Measurements from ENCODE around the gene S100A7A.

DNA sequence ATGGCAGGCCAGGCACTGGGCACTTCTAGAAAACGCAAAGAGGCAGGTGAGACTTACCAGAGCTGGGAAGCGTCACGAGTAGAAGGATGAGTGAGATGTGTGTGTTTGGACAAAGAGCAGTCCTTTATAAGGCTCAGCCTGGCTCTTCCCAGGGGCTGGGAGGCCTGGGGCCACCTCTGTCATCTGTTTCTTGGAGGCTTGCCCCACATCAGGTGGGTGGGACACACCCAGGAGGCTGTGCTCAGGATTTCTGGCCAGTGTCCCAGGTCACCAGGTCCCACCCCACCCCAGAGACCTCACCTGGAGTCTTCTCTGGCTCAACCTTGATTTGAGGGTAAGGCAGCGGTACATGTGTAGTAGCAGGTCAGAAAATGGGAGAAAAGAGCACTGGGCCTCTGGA lies 44.2 kb downstream of the S100A7A start, which contains the start of gene S100A7:
- TF ChIP-seq, protein P1, sequence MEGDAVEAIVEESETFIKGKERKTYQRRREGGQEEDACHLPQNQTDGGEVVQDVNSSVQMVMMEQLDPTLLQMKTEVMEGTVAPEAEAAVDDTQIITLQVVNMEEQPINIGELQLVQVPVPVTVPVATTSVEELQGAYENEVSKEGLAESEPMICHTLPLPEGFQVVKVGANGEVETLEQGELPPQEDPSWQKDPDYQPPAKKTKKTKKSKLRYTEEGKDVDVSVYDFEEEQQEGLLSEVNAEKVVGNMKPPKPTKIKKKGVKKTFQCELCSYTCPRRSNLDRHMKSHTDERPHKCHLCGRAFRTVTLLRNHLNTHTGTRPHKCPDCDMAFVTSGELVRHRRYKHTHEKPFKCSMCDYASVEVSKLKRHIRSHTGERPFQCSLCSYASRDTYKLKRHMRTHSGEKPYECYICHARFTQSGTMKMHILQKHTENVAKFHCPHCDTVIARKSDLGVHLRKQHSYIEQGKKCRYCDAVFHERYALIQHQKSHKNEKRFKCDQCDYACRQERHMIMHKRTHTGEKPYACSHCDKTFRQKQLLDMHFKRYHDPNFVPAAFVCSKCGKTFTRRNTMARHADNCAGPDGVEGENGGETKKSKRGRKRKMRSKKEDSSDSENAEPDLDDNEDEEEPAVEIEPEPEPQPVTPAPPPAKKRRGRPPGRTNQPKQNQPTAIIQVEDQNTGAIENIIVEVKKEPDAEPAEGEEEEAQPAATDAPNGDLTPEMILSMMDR (IDR thresholded peaks at IDR 0.05; ENCODE audit: poor library complexity, severe bottlenecking) = no peak
- TF ChIP-seq RAD21 (conservative IDR thresholded peaks at IDR 0.05) = no peak
- TF ChIP-seq EZH2 (IDR thresholded peaks at IDR 0.05; ENCODE audit: borderline replicate concordance, insufficient read depth, low read length, poor library complexity, severe bottlenecking) = no peak
- no peak for TF ChIP-seq EP300 (conservative IDR thresholded peaks at IDR 0.05; ENCODE audit: poor library complexity, severe bottlenecking)
